Activated naive CD4-positive, alpha-beta T cell treated with anti-CD3 and anti-CD28 coated beads for 36 hours (primary cell): ENCODE measurements around the gene DEK. TPM values are rescaled to one million over a fixed set of nuclear protein-coding genes. Genes with fewer than 3 reads are reported as not detected.
"Not testable (repeated sequence)": the region's sequence is repeated elsewhere in the genome, so short reads cannot be mapped to it uniquely, and the experiment has no call there.

Experiments
- CTCF ChIA-PET: fragments of 350-600 bp; sonication (Branson Sonifier 250); formaldehyde crosslinking; loops from one replicate; lab custom pipeline; 2021; ENCODE audit warnings: antibody characterized with exemption; lab: Charles Lee
- DNase-seq: peaks from one replicate; pipeline ENCODE4 v3.0.0-alpha.2; 2020
- H3K27ac Mint-ChIP-seq: one replicate; pipeline ENCODE4 v1.8.0; 2021; ENCODE audit warnings: mild to moderate bottlenecking, mixed read lengths
- H3K27me3 Mint-ChIP-seq: one replicate; pipeline ENCODE4 v1.8.0; 2021; ENCODE audit warnings: low read depth, mixed read lengths
- H3K36me3 Mint-ChIP-seq: one replicate; pipeline ENCODE4 v1.8.0; 2021; ENCODE audit warnings: low read depth, mixed read lengths
- H3K4me1 Mint-ChIP-seq: one replicate; pipeline ENCODE4 v1.8.0; 2021; ENCODE audit warnings: low read depth, mixed read lengths
- H3K4me3 Mint-ChIP-seq: one replicate; pipeline ENCODE4 v1.8.0; 2021; ENCODE audit warnings: mild to moderate bottlenecking, moderate library complexity, mixed read lengths
- H3K9me3 Mint-ChIP-seq: one replicate; pipeline ENCODE4 v1.8.0; 2021; ENCODE audit warnings: mixed read lengths
- intact Hi-C: fragments of 100-400 bp; cut with micrococcal nuclease; formaldehyde crosslinking; loops from one replicate; pipeline ENCODE4 v1.15.1; 2023
- total RNA-seq, 2 experiments: library from RNA; stranded (reverse); gene quantifications; one replicate each; pipeline ENCODE4 v1.2.3, GENCODE V29; 2021

The DEK gene
- total RNA-seq, 2 experiments from 2014 or later: 200 to 203 TPM

DNA sequence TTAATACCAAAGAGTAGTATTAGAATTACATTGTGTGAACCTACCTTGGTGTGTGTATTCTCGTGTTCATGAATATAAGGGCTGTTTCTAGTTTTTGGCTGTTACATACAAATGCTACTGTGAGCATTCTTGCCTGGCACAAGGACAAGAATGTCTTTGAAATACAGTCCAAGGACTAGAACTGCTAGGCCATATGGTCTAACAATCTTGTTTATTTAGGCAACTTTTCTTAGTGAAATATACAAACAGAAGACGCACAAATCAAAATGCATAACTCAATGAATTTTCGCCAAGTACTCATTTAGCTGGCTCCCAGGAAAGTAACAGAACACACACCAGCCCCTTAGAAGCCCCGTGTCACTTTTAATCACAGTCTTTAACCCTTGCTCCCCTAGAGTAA, 80.6 kb downstream of the DEK start:
- H3K36me3 Mint-ChIP-seq: peaks cover 41% of the 10 kb centered on the region
- CTCF ChIA-PET: no interaction called here

DNA sequence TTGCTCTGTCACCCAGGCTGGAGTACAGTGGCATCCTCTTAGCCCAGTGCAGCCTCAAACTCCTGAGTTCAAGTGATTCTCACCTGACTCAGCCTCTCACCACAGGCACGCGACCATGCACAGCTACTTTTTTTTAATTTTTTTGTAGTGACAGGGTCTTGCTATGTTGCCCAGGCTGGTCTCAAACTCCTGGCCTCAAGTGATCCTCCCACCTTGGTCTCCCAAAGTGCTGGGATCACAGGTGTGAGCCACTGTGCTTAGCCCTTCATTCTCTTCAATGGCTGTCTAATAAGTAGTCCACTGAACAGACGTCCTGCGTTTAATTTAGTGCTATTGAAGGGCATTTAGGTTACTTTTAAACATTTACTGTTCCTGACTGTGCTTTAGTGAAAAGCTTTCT, 81.8 kb downstream of the DEK start:
- DNase-seq: no peak
- no peak overlapping the region for H3K27ac Mint-ChIP-seq
- H3K4me3 Mint-ChIP-seq: no peak overlapping the region
- peaks cover 5% of the 10 kb centered on the region for H3K4me1 Mint-ChIP-seq
- CTCF ChIA-PET: no interaction called here
- peaks cover 43% of the 10 kb centered on the region for H3K36me3 Mint-ChIP-seq
- no peaks in the 10 kb centered on the region for H3K27me3 Mint-ChIP-seq
- no peaks in the 10 kb centered on the region for H3K9me3 Mint-ChIP-seq
- intact Hi-C loops: no loop called here

More for the DNA sequence above, 80.6 kb downstream of the DEK start:
- H3K27me3 Mint-ChIP-seq: no peaks in the 10 kb centered on the region
- DNase-seq: no peak
- no peaks in the 10 kb centered on the region for H3K9me3 Mint-ChIP-seq
- H3K4me3 Mint-ChIP-seq: no peak overlapping the region
- intact Hi-C loops: no loop called here
- no peak overlapping the region for H3K27ac Mint-ChIP-seq
- peaks cover 5% of the 10 kb centered on the region for H3K4me1 Mint-ChIP-seq

DNA sequence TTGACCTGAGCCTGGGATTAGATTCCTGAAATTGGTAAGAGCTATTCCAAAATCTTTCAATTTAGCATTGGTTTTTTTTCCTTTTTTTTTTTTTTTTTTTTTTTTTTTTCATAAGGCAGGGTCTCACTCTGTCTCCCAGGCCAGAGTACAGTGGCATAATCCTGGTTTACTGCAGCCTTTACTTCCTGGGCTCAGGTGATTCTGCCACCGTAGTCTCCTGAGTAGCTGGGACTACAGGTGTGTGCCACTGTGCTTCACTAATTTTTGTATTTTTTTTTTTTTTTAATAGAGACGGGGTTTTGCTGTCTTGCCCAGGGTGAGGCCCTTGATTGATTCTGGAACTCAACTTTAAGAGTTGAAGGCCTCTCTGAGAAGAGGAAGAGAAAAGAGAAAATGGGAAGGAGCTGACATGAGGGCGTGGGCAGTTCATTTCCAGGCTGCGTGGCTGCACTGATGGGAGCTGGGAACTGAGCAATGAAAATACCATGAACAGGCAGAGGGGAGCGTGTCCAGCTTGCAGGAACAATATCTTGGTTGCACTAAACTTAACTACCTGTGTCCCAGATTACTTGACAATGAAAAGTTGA, 84.5 kb downstream of the DEK start:
- CTCF ChIA-PET: interaction anchor here (0.6 kb wide), 1 partner anchor 1092 kb away, joined by 4 read pairs; no protein-coding TSS in a partner anchor
- Mint-ChIP-seq H3K4me3 (no peak overlapping the region), H3K27me3 (no peaks in the 10 kb centered on the region), H3K9me3 (peaks cover 2% of the 10 kb centered on the region), H3K27ac (no peak overlapping the region), H3K36me3 (peaks cover 56% of the 10 kb centered on the region), H3K4me1 (no peaks in the 10 kb centered on the region)
- intact Hi-C loops: no loop called here
- DNase-seq: no peak

DNA sequence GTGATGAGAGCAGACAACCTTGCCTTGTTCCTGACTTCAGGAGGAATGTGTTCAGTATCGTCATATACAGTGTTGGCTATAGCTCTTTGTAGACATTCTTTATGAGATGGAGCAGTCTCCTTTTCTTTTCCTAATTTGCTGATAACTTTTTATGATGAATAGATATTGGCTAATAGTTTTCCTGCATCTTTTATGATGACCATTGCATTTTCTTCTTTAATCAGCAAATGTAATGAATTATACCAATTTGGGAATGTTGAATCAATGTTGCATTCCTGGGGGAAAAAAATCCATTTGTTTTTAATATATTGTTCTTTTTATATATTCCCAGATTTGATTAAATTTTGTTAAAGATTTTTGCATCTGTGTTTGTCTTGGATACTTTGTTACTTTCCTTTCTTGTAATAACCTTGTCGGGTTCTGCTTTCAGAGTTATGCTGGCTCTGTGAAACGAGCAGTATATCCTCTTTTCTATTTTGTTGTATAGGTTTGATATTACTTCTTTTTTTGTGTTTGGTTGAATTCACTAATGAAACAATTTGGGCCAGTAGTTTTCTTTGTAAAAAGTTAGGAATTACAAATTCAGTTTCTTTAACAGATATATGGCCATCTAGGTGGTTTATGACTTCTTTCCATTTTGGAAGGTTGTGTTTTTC, 85.2 kb downstream of the DEK start:
- Mint-ChIP-seq H3K27me3 (no peaks in the 10 kb centered on the region), H3K36me3 (peaks cover 62% of the 10 kb centered on the region), H3K4me1 (no peaks in the 10 kb centered on the region), H3K9me3 (peaks cover 2% of the 10 kb centered on the region), H3K27ac (no peak overlapping the region), H3K4me3 (no peak overlapping the region)
- CTCF ChIA-PET: interaction anchor here (0.6 kb wide), 1 partner anchor 1091 kb away, joined by 4 read pairs; no protein-coding TSS in a partner anchor
- no peak for DNase-seq
- intact Hi-C loops: no loop called here

DNA sequence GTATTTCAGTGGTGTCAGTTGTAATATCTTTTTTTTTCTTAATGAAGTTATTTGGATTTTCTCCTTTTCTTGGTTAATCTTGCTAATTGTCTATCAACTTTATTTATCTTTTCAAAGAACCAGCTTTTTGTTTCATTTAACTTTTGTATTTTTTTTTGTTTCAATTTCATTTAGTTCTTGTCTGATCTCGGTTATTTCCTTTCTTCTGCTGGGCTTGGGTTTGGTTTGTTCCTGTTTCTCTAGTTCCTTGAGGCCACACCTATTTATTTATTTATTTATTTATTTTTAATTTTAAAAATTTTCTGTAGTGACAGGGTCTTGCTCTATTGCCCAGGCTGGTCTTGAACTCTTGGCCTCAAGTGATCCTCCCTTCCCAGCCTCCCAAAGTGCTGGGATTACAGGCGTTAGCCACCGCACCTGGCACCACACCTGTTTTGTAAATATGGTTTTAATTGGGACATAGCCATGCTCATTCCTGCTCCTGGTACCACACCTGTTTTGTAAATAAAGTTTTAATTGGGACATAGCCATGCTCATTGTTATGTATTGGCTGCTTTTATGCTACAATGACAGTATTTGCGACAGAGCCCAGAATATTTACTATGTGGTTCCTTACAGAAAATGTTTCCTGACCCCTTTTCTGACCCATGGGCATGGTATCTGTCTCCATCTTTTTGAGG, 86.9 kb downstream of the DEK start:
- H3K4me3 Mint-ChIP-seq: no peak overlapping the region
- CTCF ChIA-PET: no interaction called here
- no peaks in the 10 kb centered on the region for H3K4me1 Mint-ChIP-seq
- peaks cover 2% of the 10 kb centered on the region for H3K9me3 Mint-ChIP-seq
- no peak overlapping the region for H3K27ac Mint-ChIP-seq
- intact Hi-C loops: no loop called here
- peaks cover 60% of the 10 kb centered on the region for H3K36me3 Mint-ChIP-seq
- H3K27me3 Mint-ChIP-seq: no peaks in the 10 kb centered on the region
- no peak for DNase-seq

GRCh38 chr6:18176198-18176597, 88.1 kb downstream of the DEK start:
- H3K27me3 Mint-ChIP-seq, intact Hi-C loops, H3K9me3 Mint-ChIP-seq, H3K4me1 Mint-ChIP-seq, CTCF ChIA-PET, H3K4me3 Mint-ChIP-seq, DNase-seq, H3K27ac Mint-ChIP-seq: not testable (repeated sequence)
- peaks cover 56% of the 10 kb centered on the region for H3K36me3 Mint-ChIP-seq

Other genes starting within 250 kb of the DEK start
- gene NHLRC1, start 141.9 kb downstream of the DEK start, total RNA-seq: under 1 TPM; 0.10 to 0.25 TPM
- 1 to 10 TPM; 4.9 to 5.6 TPM for gene TPMT, start 109.5 kb downstream of the DEK start, total RNA-seq
- gene KDM1B, start 109.1 kb downstream of the DEK start, total RNA-seq: 10 to 100 TPM; 14.4 to 15.2 TPM
- gene RNF144B, start 122.8 kb upstream of the DEK start, total RNA-seq: 1 to 10 TPM; 1.5 to 3.2 TPM